Measurements from ENCODE around the gene ADSS2. TPM values are rescaled to one million over a fixed set of nuclear protein-coding genes. Genes with fewer than 3 reads are reported as not detected.
"Not testable (repeated sequence)": the region's sequence is repeated elsewhere in the genome, so short reads cannot be mapped to it uniquely, and the experiment has no call there.

Gene ADSS2
- total RNA-seq, 1 donor = 51.2 TPM

DNA sequence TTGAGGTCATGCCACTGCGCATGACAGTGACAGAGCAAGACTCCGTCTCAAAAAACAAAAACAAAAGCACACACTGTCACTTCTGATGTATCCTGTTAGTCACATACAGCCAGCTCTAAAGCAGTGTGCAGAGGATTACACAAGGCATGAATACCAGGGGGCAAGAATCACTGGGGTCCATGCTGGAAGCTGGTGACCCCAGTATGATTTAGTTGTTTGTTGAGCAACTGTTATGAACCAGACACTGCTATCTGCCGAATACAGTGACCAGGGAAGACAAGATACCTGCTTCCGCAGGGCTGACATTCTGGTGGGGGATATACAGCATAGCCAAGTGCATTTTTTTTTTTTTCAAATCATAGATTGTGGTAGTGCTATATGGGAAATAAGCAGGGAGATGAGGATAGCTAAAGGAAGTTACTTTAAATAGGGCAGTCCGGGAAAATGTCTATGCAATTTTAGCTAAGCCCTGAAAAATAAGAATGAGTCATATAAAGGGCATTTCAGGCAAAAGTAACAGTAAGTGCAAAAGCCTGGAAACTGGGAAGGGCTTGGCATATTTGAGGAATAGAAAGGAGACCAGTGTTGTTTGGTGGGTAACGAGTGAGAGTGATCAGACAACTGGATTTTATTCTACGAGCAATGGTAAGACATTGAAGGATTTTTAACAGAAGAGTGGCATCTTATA is 69.7 kb downstream of the ADSS2 start:
- peak; percentile 79 for DNase-seq (ENCODE audit: low read depth)
- TF ChIP-seq, protein P1, sequence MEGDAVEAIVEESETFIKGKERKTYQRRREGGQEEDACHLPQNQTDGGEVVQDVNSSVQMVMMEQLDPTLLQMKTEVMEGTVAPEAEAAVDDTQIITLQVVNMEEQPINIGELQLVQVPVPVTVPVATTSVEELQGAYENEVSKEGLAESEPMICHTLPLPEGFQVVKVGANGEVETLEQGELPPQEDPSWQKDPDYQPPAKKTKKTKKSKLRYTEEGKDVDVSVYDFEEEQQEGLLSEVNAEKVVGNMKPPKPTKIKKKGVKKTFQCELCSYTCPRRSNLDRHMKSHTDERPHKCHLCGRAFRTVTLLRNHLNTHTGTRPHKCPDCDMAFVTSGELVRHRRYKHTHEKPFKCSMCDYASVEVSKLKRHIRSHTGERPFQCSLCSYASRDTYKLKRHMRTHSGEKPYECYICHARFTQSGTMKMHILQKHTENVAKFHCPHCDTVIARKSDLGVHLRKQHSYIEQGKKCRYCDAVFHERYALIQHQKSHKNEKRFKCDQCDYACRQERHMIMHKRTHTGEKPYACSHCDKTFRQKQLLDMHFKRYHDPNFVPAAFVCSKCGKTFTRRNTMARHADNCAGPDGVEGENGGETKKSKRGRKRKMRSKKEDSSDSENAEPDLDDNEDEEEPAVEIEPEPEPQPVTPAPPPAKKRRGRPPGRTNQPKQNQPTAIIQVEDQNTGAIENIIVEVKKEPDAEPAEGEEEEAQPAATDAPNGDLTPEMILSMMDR (IDR thresholded peaks at IDR 0.05; ENCODE audit: insufficient read depth, low read length) = no peak
- no peak overlapping the region for H3K4me3 ChIP-seq (ENCODE audit: low read depth, low read length)

DNA sequence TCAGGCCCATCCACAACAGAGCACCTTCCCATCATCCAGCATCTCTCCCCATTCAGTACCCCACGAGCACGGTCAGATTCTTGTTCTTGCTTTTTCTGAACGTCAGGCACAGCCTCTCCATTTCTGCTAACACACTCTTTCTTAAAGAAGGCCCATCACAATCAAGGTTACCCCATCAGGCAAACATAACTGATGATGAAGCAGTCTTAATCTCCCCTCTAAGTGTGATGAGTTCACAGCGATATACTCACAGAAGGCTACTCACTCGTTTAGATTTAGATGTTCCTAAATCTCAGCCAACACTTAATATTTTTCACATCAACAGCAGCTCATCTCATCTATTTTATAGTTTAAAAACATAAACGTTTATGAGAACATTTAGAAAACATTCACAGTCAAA is 75.6 kb downstream of the ADSS2 start:
- no peak overlapping the region for H3K4me3 ChIP-seq (ENCODE audit: low read depth, low read length)
- DNase-seq (ENCODE audit: low read depth) = no peak
- TF ChIP-seq, protein P1 (IDR thresholded peaks at IDR 0.05; ENCODE audit: insufficient read depth, low read length) = no peak

GRCh38 chr1:244375051-244375450 is 76.7 kb downstream of the ADSS2 start:
- DNase-seq (ENCODE audit: low read depth) = no peak
- TF ChIP-seq, protein P1 (IDR thresholded peaks at IDR 0.05; ENCODE audit: insufficient read depth, low read length) = no peak
- H3K4me3 ChIP-seq (ENCODE audit: low read depth, low read length) = no peak overlapping the region

- not testable (repeated sequence) for DNase-seq (ENCODE audit: low read depth); H3K4me3 ChIP-seq (ENCODE audit: low read depth, low read length)
Measured at GRCh38 chr1:244374484-244374883, 77.2 kb downstream of the ADSS2 start.

GRCh38 chr1:244371242-244372141 is 80.2 kb downstream of the ADSS2 start:
- H3K4me3 ChIP-seq (ENCODE audit: low read depth, low read length) = no peak overlapping the region
- TF ChIP-seq, protein P1 (IDR thresholded peaks at IDR 0.05; ENCODE audit: insufficient read depth, low read length) = no peak
- no peak for DNase-seq (ENCODE audit: low read depth)

GRCh38 chr1:244370060-244370637 is 81.6 kb downstream of the ADSS2 start:
- DNase-seq (ENCODE audit: low read depth) = no peak
- H3K4me3 ChIP-seq (ENCODE audit: low read depth, low read length) = no peak overlapping the region
- TF ChIP-seq, protein P1 (IDR thresholded peaks at IDR 0.05; ENCODE audit: insufficient read depth, low read length) = no peak
